K562 (cell line): ENCODE measurements around the gene ESAM. TPM values are rescaled to one million over a fixed set of nuclear protein-coding genes. Genes with fewer than 3 reads are reported as not detected.

Experiments used
- ESRRA ChIP-seq: fragments of 450-650 bp; IDR thresholded peaks from 2 replicates; pipeline ENCODE4 v1.6.1; 2014; ENCODE audit warnings: low read depth, mild to moderate bottlenecking, moderate library complexity, borderline replicate concordance
- FOSL1 ChIP-seq: fragments of 200-800 bp; sonication (Bioruptor generic); conservative IDR thresholded peaks from 2 replicates; pipeline ENCODE4 v1.6.1; 2016; ENCODE audit warnings: missing genetic modification characterization, missing compliant biosample characterization
- KLF16 ChIP-seq: IDR thresholded peaks from 2 replicates; pipeline ENCODE4 v1.6.1; 2016; ENCODE audit warnings: antibody characterized with exemption
- NR2C2 ChIP-seq, 2 experiments: fragments of 200-800 bp in 1 of 2; sonication (Bioruptor generic) in 1 of 2; sonication (generic) in 1 of 2; formaldehyde crosslinking in 1 of 2; IDR thresholded peaks; 2 replicates each; pipeline versions ENCODE4 v1.6.1 to v1.8.0; 2016 to 2022; ENCODE audit warnings: mild to moderate bottlenecking in 1 of 2, missing compliant biosample characterization in 1 of 2, missing genetic modification characterization in 1 of 2, missing genetic modification reagents in 1 of 2
- RAD21 ChIP-seq, 2 experiments: fragments of 250-450 bp in 1 of 2; fragments of 450-650 bp in 1 of 2; sonication (Bioruptor Pico) in 1 of 2; formaldehyde crosslinking in 1 of 2; IDR thresholded peaks in 1 of 2; conservative IDR thresholded peaks in 1 of 2; 2 replicates each; pipeline versions ENCODE4 v1.4.0 to v1.8.0; 2020 to 2022; ENCODE audit warnings: mild to moderate bottlenecking in 2 of 2, moderate library complexity in 1 of 2
- RCOR1 ChIP-seq, 2 experiments: IDR thresholded peaks; 2 replicates each; pipeline ENCODE4 v1.6.1; 2012; ENCODE audit warnings: low read depth in 2 of 2, low read length in 2 of 2, borderline replicate concordance in 1 of 2, improper control_type of control experiment in 1 of 2
- RFX5 ChIP-seq: IDR thresholded peaks from 2 replicates; pipeline ENCODE4 v1.6.1; 2011; ENCODE audit warnings: low read depth, mild to moderate bottlenecking, improper control_type of control experiment, low read length
- SNAPC5 ChIP-seq: fragments of 250-450 bp; sonication (Bioruptor Pico); IDR thresholded peaks from 2 replicates; pipeline ENCODE4 v1.8.0; 2021; ENCODE audit warnings: moderate library complexity, mild to moderate bottlenecking, inconsistent platforms
- ZNF384 ChIP-seq: IDR thresholded peaks from 2 replicates; pipeline ENCODE4 v1.6.1; 2012; ENCODE audit warnings: low read depth, low read length, improper control_type of control experiment
- polyA plus RNA-seq, 8 experiments: library from polyadenylated mRNA; depleted of rRNA in 4 of 8; stranded (reverse) in 5 of 8; unstranded in 3 of 8; fragments of >200 nt; fragmentation: Nextera tagmentation in 2 of 8; fragmentation: Illumina TruSeq in 1 of 8; extraction: Ambion mirVana in 2 of 8; extraction: Trizol in 1 of 8; gene quantifications; 2 replicates each; pipeline versions ENCODE4 v1.2.1 to v1.2.3, GENCODE V29; 2011 to 2014; ENCODE audit warnings: inconsistent platforms in 1 of 8, missing spikeins in 1 of 8
- total RNA-seq, 7 experiments: library from RNA; depleted of rRNA in 6 of 7; stranded (reverse); fragments of >200 nt in 6 of 7; fragmentation: Illumina TruSeq in 2 of 7; extraction: Trizol in 2 of 7; gene quantifications; 2 replicates each; pipeline versions ENCODE4 v1.2.1 to v1.2.3, GENCODE V29; 2011 to 2021; ENCODE audit warnings: low replicate concordance in 1 of 7
- TF ChIP-seq, protein P1 (sequence below), 3 experiments: IDR thresholded peaks in 2 of 3; conservative IDR thresholded peaks in 1 of 3; 2 replicates each; pipeline ENCODE4 v1.5.1; 2011 to 2012; ENCODE audit warnings: low read length in 3 of 3, mild to moderate bottlenecking in 3 of 3, control low read depth in 2 of 3, improper control_type of control experiment in 1 of 3, inconsistent platforms in 1 of 3, low read depth in 1 of 3, mixed read lengths in 1 of 3, moderate library complexity in 1 of 3; ENCODE audit not compliant: insufficient read depth in 2 of 3
- TF ChIP-seq, protein P2 (sequence below): IDR thresholded peaks from 2 replicates; pipeline ENCODE4 v1.6.1; 2011; ENCODE audit warnings: borderline replicate concordance, low read depth, mild to moderate bottlenecking, moderate library complexity, low read length; ENCODE audit not compliant: insufficient read depth, poor library complexity, severe bottlenecking

Gene ESAM
- total and polyA plus RNA-seq, 9 of the 15 experiments (the other 6 are each of a cell fraction or from before 2014, with no cell fraction given) = 0.06 to 1.5 (median 0.22) TPM

GRCh38 chr11:124793466-124794278 is 31.6 kb upstream of the ESAM start (continued):
- TF ChIP-seq RAD21 (CRISPR knock-in tag; conservative IDR thresholded peaks at IDR 0.05 in 1 of 2, IDR thresholded peaks at IDR 0.05 in 1 of 2) (peak; percentile 67 to 74), RFX5 (no peak), SNAPC5 (CRISPR knock-in tag) (no peak), FOSL1 (tag) (peak; percentile 18; the same call in 1 of the 2 replicates), ZNF384 (peak; percentile 95), RCOR1 (IDR thresholded peaks at IDR 0.05; ENCODE audit: borderline replicate concordance in 1 of 2, low read depth in 2 of 2, low read length in 2 of 2) (0 out of 4 replicates have a peak, but pooled peaks of 1 of the 2 experiments have one; percentile 27), KLF16 (0 out of 2 replicates have a peak, but pooled peaks have one; percentile 26), ESRRA (peak; percentile 70; the same call in 1 of the 2 replicates), NR2C2 (CRISPR knock-in tag; IDR thresholded peaks at IDR 0.05) (no peak), NR2C2 (tag; IDR thresholded peaks at IDR 0.05) (0 out of 2 replicates have a peak, but pooled peaks have one; percentile 30)
- TF ChIP-seq, protein P1, sequence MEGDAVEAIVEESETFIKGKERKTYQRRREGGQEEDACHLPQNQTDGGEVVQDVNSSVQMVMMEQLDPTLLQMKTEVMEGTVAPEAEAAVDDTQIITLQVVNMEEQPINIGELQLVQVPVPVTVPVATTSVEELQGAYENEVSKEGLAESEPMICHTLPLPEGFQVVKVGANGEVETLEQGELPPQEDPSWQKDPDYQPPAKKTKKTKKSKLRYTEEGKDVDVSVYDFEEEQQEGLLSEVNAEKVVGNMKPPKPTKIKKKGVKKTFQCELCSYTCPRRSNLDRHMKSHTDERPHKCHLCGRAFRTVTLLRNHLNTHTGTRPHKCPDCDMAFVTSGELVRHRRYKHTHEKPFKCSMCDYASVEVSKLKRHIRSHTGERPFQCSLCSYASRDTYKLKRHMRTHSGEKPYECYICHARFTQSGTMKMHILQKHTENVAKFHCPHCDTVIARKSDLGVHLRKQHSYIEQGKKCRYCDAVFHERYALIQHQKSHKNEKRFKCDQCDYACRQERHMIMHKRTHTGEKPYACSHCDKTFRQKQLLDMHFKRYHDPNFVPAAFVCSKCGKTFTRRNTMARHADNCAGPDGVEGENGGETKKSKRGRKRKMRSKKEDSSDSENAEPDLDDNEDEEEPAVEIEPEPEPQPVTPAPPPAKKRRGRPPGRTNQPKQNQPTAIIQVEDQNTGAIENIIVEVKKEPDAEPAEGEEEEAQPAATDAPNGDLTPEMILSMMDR (IDR thresholded peaks at IDR 0.05 in 2 of 3, conservative IDR thresholded peaks at IDR 0.05 in 1 of 3; ENCODE audit: insufficient read depth in 2 of 3, low read depth in 1 of 3, low read length in 3 of 3) = peak; percentile 59 to 86 (median 72); a peak in 5 of 6 replicates
- TF ChIP-seq, protein P2, sequence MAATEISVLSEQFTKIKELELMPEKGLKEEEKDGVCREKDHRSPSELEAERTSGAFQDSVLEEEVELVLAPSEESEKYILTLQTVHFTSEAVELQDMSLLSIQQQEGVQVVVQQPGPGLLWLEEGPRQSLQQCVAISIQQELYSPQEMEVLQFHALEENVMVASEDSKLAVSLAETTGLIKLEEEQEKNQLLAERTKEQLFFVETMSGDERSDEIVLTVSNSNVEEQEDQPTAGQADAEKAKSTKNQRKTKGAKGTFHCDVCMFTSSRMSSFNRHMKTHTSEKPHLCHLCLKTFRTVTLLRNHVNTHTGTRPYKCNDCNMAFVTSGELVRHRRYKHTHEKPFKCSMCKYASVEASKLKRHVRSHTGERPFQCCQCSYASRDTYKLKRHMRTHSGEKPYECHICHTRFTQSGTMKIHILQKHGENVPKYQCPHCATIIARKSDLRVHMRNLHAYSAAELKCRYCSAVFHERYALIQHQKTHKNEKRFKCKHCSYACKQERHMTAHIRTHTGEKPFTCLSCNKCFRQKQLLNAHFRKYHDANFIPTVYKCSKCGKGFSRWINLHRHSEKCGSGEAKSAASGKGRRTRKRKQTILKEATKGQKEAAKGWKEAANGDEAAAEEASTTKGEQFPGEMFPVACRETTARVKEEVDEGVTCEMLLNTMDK = peak; percentile 37
